ENCODE results near the gene NPAS3. TPM values are rescaled to one million over a fixed set of nuclear protein-coding genes. Genes with fewer than 3 reads are reported as not detected.

The NPAS3 gene
- total and polyA plus RNA-seq, 7 donors = 0.36 to 6.4 (median 4.6) TPM; not detected in 2

DNA sequence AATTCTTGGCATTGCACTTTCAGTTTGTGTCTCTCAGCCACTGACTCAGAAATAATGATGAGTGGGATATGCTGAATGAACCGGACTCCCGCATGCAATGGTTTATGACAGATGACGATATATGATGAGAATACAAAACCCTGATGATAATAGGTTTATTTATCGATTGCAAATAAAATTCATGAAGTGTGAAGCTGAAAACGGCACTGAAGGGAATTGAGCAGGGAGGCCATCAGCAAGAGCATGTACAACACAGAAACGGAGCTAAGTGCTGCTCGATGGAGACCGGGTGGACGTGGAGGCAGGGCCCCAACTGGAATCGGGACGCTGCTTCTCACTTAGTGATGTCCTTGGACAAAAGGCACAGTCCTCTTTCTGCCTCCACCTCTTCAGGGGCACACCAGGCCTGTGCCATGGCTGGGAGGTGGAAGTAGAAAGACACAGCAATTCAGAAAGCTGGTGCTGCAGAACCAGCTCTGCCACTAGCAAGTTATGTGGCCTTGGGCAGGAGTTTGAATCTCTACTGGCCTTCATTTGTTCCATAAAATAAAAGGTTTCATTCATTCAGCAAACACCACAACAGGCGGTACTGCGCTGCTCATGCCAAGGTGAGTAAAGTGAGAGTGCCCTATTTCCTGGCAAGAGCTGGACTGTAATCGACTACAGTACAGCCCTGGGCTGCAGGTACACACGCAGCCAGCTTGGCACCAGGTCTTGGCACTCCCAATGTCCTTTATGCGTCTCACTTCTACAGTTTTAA is 895.2 kb downstream of the NPAS3 start:
- TF ChIP-seq EP300 (IDR thresholded peaks at IDR 0.05) (no peak), POLR2AphosphoS5 (IDR thresholded peaks at IDR 0.05) (no peak), POLR2A (IDR thresholded peaks at IDR 0.05) (no peak)
- TF ChIP-seq, protein P1, sequence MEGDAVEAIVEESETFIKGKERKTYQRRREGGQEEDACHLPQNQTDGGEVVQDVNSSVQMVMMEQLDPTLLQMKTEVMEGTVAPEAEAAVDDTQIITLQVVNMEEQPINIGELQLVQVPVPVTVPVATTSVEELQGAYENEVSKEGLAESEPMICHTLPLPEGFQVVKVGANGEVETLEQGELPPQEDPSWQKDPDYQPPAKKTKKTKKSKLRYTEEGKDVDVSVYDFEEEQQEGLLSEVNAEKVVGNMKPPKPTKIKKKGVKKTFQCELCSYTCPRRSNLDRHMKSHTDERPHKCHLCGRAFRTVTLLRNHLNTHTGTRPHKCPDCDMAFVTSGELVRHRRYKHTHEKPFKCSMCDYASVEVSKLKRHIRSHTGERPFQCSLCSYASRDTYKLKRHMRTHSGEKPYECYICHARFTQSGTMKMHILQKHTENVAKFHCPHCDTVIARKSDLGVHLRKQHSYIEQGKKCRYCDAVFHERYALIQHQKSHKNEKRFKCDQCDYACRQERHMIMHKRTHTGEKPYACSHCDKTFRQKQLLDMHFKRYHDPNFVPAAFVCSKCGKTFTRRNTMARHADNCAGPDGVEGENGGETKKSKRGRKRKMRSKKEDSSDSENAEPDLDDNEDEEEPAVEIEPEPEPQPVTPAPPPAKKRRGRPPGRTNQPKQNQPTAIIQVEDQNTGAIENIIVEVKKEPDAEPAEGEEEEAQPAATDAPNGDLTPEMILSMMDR (IDR thresholded peaks at IDR 0.05) = no peak
- WGBS, 2 donors = 85 to 86% methylated on average over 16 of the region's 16 CpGs
- Histone ChIP-seq H3K27me3 (no peaks in the 10 kb centered on the region), H3K27ac (no peak overlapping the region), H3K4me3 (no peak overlapping the region), H3K36me3 (no peaks in the 10 kb centered on the region), H3K9me3 (no peaks in the 10 kb centered on the region), H3K4me1 (no peaks in the 10 kb centered on the region)
- intact Hi-C loops (cut with DNase I) = no loop called here
- DNase-seq = no peak

DNA sequence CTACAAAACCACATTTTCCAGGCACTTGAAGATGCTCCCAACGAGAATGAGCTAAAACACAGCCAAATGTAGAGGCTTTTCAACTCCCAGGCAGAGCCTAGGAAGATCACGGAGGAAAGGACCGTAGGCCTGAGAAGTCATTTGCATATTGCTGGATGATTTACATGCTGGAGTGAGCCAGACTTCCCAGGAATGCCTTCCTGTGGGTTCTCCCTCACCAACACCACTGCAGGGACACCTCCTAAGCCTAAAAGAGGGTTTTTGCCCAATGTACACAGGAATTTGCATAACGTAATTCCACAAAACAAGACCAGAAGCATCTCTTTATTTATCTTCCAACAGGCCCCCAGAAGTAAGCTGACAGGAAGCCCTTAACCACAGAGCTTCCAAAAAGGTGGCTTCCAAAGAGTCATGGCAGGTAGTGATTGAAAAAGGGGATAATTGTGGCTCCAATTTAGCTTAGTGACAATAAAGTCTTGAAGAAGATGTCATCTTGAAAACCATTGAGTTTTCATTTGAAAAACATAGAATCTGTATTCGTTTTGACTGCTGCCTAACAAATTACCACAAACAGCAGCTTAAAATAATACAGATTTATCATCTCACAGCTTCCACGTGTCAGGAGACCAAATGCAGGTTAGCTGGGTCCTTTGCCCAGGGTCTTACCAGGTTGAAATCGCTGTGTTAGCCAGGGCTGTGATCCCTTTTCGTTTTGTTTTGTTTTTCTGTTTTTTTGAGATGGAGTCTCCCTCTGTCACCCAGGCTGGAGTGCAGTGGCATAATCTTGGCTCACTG is 896.0 kb downstream of the NPAS3 start:
- no peak overlapping the region for H3K4me3 ChIP-seq
- 84 to 85% methylated on average over 8 of the region's 8 CpGs for whole genome bisulfite sequencing, 2 donors
- no peak for DNase-seq
- peaks cover 0 to 4% (median 1%) of the 10 kb centered on the region in 4 donors for H3K4me1 ChIP-seq
- no peaks in the 10 kb centered on the region for H3K9me3 ChIP-seq
- H3K36me3 ChIP-seq = no peaks in the 10 kb centered on the region
- no peaks in the 10 kb centered on the region for H3K27me3 ChIP-seq
- H3K27ac ChIP-seq = no peak overlapping the region
- intact Hi-C loops (cut with DNase I) = no loop called here
- TF ChIP-seq POLR2AphosphoS5 (IDR thresholded peaks at IDR 0.05) (no peak), EP300 (IDR thresholded peaks at IDR 0.05) (no peak), POLR2A (IDR thresholded peaks at IDR 0.05) (no peak)
- TF ChIP-seq, protein P1 (IDR thresholded peaks at IDR 0.05) = no peak

DNA sequence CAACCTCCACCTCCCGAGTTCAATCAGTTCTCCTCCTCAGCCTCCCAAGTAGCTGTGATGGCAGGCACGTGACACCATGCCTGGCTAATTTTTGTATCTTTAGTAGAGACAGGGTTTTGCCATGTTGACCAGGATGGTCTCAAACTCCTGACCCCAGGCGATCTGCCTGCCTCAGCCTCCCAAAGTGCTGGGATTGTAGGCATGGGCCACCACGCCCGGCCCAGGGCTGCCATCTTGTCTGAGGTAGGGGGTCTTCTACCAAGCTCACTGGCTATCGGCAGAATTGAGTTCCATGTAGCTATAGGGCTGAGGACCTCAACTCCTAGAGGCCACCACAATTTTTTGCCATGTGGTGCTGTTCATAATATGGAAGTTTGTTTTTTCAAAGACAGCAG is 896.6 kb downstream of the NPAS3 start:
- intact Hi-C loops (cut with DNase I) = no loop called here
- Histone ChIP-seq H3K9me3 (no peaks in the 10 kb centered on the region), H3K4me3 (no peak overlapping the region), H3K27me3 (no peaks in the 10 kb centered on the region), H3K36me3 (no peaks in the 10 kb centered on the region), H3K27ac (no peak overlapping the region), H3K4me1 (peaks cover 0 to 7% (median 3%) of the 10 kb centered on the region in 4 donors)
- no peak for DNase-seq
- WGBS, 2 donors = 93 to 95% methylated on average over 6 of the region's 6 CpGs
- TF ChIP-seq POLR2A (IDR thresholded peaks at IDR 0.05) = no peak
- TF ChIP-seq EP300 (IDR thresholded peaks at IDR 0.05) = no peak
- TF ChIP-seq POLR2AphosphoS5 (IDR thresholded peaks at IDR 0.05) = no peak
- TF ChIP-seq, protein P1 (IDR thresholded peaks at IDR 0.05) = no peak

DNA sequence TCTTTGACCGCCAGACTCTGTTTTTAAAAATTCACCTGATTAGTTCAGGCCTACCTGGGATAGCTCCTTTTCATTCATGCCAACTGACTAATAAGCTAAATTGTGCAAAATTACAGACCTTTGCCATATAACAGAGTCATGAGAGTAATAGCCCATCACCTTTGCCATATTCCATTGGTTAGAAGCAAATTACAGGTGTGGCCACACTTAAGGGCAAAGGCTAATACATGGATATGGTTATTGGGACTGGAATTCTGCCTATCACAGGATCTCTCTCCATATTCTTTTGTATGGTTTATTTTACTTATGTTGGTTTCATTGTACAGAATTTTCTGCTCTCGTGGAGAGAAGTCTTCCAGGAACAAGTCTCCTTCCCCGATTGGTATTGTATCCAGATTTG is 897.0 kb downstream of the NPAS3 start:
- 68 to 89% methylated on average over 3 of the region's 3 CpGs for WGBS, 2 donors
- no peak overlapping the region for H3K4me3 ChIP-seq
- TF ChIP-seq EP300 (IDR thresholded peaks at IDR 0.05) = no peak
- no peak for TF ChIP-seq POLR2AphosphoS5 (IDR thresholded peaks at IDR 0.05)
- TF ChIP-seq, protein P1 (IDR thresholded peaks at IDR 0.05) = no peak
- no peak for TF ChIP-seq POLR2A (IDR thresholded peaks at IDR 0.05)
- DNase-seq = no peak
- H3K27ac ChIP-seq = no peak overlapping the region
- peaks cover 0 to 7% (median 3%) of the 10 kb centered on the region in 4 donors for H3K4me1 ChIP-seq
- no peaks in the 10 kb centered on the region for H3K36me3 ChIP-seq
- no peaks in the 10 kb centered on the region for H3K27me3 ChIP-seq
- H3K9me3 ChIP-seq = no peaks in the 10 kb centered on the region
- intact Hi-C loops (cut with DNase I) = no loop called here

All from sigmoid colon (tissue), 7 donors.